Upper lobe of left lung (tissue), 4 donors: ENCODE measurements around the gene CRIP3.

Experiments used
- CTCF ChIP-seq, 6 experiments: fragments of 450-650 bp in 4 of 6; fragments of 200-600 bp in 2 of 6; sonication (generic) in 2 of 6; IDR thresholded peaks; one replicate each; pipeline ENCODE4 v1.5.1; 2016 to 2019; ENCODE audit warnings: antibody characterized with exemption in 6 of 6
- EP300 ChIP-seq, 4 donors: sonication (generic); formaldehyde crosslinking; IDR thresholded peaks; one replicate each; pipeline ENCODE4 v1.5.1; 2017; ENCODE audit warnings: antibody characterized with exemption in 4 of 4, control low read depth in 2 of 4
- POLR2A ChIP-seq, 4 donors: fragments of 450-650 bp; IDR thresholded peaks; one replicate each; pipeline ENCODE4 v1.5.1; 2016 to 2017; ENCODE audit warnings: antibody characterized with exemption in 4 of 4, mild to moderate bottlenecking in 2 of 4
- POLR2AphosphoS5 ChIP-seq, 2 donors: sonication (generic); formaldehyde crosslinking; IDR thresholded peaks; one replicate each; pipeline ENCODE4 v1.5.1; 2017; ENCODE audit warnings: antibody characterized with exemption in 2 of 2

DNA sequence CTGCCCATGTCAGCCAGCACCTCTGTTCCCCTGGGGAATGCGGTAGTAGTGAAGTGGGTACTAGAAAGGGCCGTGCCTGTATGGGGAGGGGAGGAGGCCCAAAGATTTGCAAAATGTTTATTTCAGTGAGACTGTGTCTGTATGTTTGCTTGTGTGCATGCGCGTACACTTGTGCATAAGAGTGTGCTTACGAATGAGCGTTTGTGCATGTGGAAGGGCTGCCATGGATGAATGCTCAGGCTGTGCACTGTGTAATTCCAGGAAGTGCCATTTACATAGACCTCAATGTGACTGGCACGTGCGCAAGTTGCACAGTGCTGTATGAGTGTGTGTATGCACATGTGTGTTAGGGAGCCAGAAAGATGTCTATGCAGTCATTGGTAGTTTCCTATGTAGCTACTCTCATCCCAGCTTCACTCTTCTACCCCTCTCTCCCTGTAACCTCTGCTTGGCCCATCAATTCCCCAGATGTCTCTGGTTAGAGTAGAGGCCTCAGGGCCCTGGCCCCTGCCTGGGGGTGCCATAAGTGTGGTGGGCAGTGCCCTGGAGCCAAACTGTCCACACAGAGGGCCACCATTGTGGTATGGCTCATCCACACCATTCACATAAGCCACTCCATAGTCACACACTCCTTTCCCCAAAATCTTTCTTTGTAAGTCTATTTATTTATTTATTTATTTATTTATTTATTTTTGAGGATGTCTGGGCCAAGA lies 37.4 kb downstream of the CRIP3 start:
- no peak for TF ChIP-seq CTCF (IDR thresholded peaks at IDR 0.05)
- no peak for TF ChIP-seq POLR2A (IDR thresholded peaks at IDR 0.05)
- TF ChIP-seq POLR2AphosphoS5 (IDR thresholded peaks at IDR 0.05), result no peak
- no peak for TF ChIP-seq EP300 (IDR thresholded peaks at IDR 0.05)
